CD4-positive, alpha-beta T cell treated with Interleukin-1 beta for 1 hour (primary cell): ENCODE results near the gene HNRNPC.
"Not testable (repeated sequence)": the region's sequence is repeated elsewhere in the genome, so short reads cannot be mapped to it uniquely, and the experiment has no call there.

Experiments
- DNase-seq, 2 donors: peaks; one replicate each; pipeline ENCODE4 v3.0.0-alpha.2; 2020 to 2022

Gene HNRNPC

DNA sequence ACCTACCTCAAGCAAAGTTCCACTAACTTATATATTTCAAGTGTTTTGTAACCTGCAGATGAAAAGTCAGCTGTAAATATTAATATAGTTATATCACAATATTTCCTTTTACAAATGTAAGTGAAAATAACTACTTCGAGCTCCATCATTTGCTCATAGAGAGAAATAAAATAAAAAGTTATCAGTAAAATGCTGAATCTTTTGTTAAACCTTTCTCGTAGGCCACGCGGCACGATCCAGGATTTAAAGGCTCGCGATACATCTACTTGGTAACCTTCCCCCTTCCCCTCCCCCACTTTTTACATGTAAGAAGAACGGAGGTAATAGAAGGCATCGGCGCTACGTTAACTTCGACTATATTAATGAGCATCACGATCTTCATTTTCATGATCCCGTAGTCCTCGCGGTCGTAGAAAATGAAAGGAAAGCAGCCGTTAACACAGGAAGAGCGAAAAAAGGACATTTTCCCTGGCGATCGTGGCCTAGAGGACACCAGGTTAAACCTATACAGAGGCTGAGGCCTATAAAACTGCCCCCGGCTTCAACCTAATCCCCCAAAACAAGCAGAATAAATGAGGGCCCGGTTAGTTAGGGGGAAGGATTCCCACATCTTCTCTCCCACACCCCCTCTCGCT lies 508 bp downstream of the HNRNPC start:
- peak; percentile 31 to 52 for DNase-seq

GRCh38 chr14:21267886-21268616 lies 1.2 kb downstream of the HNRNPC start:
- peak; percentile 24 to 65 for DNase-seq

DNA sequence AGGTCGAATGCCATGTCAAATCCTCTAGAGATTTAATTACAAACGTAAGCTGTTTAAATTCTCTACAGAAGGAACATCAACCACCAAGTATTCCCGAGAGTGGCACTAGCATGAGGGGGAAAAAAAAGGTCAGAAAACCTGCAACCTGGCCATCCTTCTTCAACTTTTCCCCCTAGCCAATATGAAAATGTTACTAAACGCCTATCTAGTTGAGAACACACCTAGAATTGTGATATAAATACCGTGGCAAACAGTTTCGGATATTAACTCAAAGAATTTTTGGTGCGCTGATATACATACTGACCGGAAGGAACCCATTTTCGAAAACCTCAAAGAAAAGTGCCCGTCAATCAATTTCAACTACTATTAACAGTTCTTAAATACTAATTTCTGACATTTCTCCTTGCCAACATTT lies 1.8 kb downstream of the HNRNPC start:
- DNase-seq = peak in 1 of 2 donors; percentile 27

- peak in 1 of 2 donors; percentile 64 for DNase-seq
Observed at GRCh38 chr14:21264025-21264801, 5.0 kb downstream of the HNRNPC start.

DNA sequence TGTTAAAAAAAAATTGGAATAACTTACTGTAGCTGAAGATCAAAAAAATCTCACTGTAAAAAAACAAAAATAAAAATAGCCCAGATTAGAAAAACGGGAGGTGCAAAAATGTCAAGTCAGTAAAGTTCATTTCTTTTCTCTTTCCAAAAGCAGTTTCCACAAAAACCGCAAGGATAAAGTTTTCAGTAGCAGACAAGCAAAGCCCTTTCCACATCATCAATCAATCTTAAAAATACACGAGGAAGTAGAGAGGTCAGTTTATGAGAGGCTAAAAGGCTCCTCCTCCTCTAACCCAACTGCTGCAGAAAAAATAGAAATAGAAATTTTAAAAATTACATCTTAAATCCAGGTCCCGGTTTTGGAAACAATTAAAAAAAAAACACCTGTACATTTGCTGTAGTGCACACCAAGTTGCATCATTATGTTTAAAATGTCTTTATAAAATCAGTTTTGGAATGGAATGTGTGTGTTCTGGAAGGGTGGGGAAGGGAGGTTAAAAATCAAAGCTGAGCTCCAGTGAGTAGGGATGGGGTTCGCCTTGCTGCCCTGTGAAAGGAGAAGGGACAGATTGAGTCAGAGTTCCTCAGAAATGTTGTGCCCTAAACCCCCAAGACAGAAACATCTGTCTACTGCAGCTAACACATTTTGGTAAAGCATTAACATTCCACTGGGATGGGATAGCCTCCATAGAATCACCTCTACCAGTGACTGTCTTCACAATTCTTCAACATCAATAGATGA lies 5.8 kb downstream of the HNRNPC start:
- peak in 1 of 2 donors; percentile 26 for DNase-seq

GRCh38 chr14:21262410-21262809 lies 6.8 kb downstream of the HNRNPC start:
- peak in 1 of 2 donors; percentile 7 for DNase-seq

DNA sequence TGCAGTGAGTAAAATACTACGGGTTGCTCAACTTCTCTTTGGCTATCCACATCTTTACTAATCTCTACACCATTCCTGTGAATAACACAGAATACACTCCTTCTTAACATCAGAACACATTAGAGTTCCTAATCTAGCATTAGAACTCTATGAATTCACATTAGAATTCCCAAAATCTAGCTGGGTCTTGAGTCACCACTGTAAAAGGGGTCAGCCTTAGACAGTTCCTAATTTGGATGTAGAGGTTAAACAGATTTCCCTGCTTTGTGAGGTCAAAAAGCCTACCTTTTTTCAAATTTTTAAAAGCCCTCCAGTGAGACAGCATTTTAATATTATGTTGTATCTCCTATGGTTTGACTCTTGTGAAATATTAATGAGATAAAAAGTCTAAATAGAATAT lies 7.4 kb downstream of the HNRNPC start:
- DNase-seq = no peak

- DNase-seq = peak in 1 of 2 donors; percentile 1
Observed at GRCh38 chr14:21258889-21259787, 10.1 kb downstream of the HNRNPC start.

DNA sequence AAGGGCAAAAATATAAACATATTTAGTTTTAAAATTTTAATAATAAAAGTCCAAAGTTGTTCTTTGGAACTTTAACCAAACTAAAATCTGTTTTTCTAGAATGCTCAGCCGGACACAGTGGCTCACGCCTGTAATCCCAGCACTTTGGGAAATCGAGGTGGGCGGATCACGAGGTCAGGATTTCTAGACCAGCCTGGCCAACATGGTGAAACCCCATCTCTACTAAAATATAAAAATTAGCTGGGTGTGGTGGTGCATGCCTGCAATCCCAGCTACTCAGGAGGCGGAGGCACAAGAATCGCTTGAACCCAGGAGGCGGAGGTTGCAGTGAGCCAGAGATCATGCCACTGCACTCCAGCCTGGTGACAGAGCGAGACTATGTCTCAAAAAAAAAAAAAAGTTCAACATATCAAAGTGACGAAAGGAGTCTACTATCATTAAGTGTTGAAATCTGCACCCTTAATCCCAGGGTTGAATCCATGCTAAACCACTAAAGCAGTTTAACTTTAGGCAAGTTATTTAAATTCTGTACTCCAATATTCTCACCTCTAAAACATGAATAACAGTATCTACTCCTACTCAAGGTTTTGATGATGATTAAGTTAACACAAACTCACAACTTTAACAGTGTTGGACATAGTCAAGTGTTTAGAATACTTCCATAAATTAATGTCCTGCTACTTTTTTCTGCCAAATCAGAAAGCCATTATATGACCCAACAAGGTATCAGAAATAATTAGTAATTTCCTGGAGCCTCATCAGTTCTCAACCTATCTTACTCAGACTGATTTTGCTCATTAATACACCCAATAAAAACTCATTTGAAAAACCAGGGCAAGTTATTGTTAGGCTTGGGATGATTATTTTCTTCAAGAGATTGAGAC lies 11.0 kb downstream of the HNRNPC start:
- DNase-seq = peak in 1 of 2 donors; percentile 6

GRCh38 chr14:21257394-21257909 lies 11.8 kb downstream of the HNRNPC start:
- DNase-seq = peak in 1 of 2 donors; percentile 27

DNA sequence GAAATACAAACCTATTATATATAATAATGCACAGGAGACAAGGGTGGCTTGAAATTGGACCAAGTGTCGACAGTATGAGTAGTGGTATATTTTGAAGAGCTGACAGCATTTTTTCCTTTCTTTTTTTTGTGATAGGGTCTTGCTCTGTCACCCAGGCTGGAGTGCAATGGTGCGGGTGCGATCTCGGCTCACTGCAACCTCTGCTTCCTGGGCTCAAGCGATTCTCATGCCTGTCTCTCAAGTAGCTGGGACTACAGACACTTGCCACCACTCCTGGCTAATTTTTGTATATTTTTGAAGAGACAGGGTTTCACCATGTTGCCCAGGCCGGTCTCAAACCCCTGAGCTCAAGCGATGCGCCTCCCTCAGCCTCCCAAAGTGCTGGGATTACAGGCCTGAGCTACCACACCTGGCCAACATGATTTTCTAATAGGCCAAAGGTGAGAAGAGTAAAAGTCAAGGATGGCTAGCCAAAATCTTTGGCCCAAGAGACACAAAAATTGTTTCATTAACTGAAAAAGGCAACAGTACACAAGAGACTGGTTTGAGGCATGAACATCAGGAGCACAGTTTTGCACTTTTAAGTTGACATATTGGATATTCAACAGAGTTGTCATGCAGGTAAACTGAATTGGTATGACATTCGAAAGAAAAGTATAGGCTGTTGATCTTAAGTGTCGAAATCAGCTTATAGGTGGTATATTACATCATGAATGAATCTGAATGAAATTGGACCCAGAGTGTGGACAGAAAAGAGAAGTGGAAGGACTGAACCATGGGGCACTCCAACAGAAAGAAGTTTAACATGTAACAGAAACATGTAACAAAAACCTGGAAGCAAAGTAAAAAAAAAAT lies 12.5 kb downstream of the HNRNPC start:
- peak in 1 of 2 donors; percentile 16 for DNase-seq

DNA sequence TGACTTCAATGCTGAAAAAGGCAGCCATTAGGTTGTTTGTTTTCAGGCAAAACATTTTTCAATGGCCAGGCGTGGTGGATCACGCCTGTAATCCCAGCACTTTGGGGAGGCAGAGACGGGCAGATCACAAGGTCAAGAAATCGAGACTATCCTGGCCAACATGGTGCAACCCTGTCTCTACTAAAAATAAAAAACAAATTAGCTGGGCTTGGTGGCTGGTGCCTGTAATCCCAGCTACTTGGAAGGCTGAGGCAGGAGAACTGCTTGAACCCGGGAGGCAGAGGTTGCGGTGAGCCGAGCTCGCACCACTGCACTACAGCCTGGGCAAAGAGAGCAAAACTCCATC lies 13.2 kb downstream of the HNRNPC start:
- not testable (repeated sequence) for DNase-seq

- DNase-seq = peak in 1 of 2 donors; percentile 12
Observed at GRCh38 chr14:21255385-21256101, 13.7 kb downstream of the HNRNPC start.

DNA sequence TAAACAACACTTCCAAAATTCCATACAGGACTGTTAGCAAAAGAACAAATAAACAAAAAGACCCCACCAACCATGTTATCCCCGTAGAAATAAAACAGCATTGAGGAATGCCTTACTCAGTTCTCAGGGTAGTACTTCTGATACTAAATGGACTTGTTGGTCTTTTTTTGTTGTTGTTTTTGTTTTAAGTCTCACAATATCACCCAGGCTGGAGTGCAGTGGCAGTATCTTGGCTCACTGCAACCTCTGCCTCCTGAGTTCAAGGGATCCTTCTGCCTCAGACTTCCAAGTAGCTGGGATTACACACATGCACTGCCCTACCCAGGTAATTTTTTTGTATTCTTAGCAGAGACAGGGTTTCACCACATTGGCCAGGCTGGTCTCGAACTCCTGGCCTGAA lies 17.1 kb downstream of the HNRNPC start:
- no peak for DNase-seq

DNA sequence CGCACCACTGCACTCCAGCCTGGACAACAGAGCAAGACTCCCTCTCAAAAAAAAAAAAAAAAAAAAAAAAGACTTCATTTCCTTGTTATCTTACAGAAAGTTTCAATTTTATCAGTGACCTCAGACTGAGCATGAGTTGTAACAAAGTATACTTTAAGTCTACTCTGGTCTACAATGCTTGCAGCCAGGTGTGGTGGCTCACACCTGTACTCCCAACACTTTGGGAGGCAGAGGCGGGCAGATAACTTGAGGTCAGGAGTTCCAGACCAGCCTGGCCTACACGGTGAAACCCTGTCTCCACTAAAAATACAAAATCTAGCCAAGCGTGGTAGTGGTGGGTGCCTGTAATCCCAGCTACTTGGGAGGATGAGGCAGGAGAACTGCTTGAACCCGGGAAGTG lies 18.0 kb downstream of the HNRNPC start:
- no peak for DNase-seq

DNA sequence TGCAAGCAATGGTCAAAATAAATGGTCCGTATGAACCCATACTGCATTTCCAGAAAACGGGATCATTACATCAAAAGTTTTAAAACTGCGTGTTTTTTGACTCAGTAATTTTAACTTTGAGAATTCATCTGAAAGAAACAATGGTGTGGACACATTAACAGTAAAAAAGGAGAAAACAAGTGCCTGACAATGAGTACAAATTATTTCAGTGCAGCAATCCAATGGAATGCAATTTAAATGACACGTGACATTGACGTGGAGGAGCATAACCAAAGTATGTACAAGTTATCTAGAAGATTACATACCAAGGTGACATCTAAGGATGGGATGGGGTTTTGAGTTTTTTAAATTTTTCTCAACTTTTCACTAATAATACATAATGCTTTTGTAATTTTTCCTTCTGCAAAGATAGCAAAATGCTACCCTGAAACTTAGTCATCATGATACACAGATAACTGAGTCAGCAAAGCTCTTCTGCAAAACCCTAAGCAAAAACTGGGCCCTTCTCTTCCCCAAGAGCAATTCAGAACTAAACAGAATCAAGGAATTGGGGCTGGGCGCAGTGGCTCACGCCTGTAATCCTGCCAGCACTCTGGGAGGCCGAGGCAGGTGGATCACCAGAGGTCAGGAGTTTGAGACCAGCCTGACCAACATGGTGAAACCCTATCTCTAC lies 20.4 kb downstream of the HNRNPC start:
- DNase-seq = no peak

DNA sequence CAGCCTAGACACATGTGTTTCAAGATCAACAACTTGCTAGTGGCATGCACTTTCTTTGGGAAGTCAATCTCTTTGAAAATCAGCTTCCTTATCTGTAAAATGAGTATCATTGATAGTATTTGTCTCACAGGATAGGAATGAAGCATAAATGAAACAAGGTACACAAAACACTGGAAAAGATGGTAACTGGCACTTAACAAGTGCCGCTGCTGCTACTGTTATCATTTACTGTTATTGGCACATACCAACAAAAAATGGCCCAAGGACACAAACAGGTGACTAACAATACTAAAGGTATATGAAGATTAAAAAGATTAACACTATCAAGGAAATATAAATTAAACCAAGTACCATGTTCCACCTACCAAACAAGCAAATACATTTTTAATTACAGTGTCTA lies 20.9 kb downstream of the HNRNPC start:
- no peak for DNase-seq

GRCh38 chr14:21245813-21246212 lies 23.4 kb downstream of the HNRNPC start:
- no peak for DNase-seq
